HepG2 (cell line): ENCODE measurements around the gene MICB. TPM values are rescaled to one million over a fixed set of nuclear protein-coding genes. Genes with fewer than 3 reads are reported as not detected.

Experiments
- AGO1 ChIP-seq: fragments of 200-400 bp; formaldehyde crosslinking; IDR thresholded peaks from 2 replicates; pipeline ENCODE4 v1.6.1; 2017; ENCODE audit warnings: mild to moderate bottlenecking, low read depth, low read length, moderate library complexity; ENCODE audit not compliant: poor library complexity, severe bottlenecking
- AHR ChIP-seq: IDR thresholded peaks from 2 replicates; pipeline ENCODE4 v1.6.1; 2018; ENCODE audit warnings: missing genetic modification reagents, missing compliant biosample characterization
- ARID3A ChIP-seq: IDR thresholded peaks from 2 replicates; pipeline ENCODE4 v1.6.1; 2012; ENCODE audit warnings: low read depth, low read length, improper control_type of control experiment
- CBFB ChIP-seq: sonication (generic); formaldehyde crosslinking; IDR thresholded peaks from 2 replicates; pipeline ENCODE4 v1.4.0; 2020; ENCODE audit warnings: missing genetic modification reagents
- DNMT3B ChIP-seq: conservative IDR thresholded peaks from 2 replicates; pipeline ENCODE4 v1.6.1; 2016; ENCODE audit warnings: missing biosample characterization, control low read depth
- FOXJ3 ChIP-seq: sonication (generic); formaldehyde crosslinking; IDR thresholded peaks from 2 replicates; pipeline ENCODE4 v1.4.0; 2020; ENCODE audit warnings: missing genetic modification reagents, mild to moderate bottlenecking, borderline replicate concordance
- HDAC6 ChIP-seq: fragments of 200-600 bp; sonication (generic); IDR thresholded peaks from 2 replicates; pipeline ENCODE4 v1.7.0; 2017; ENCODE audit warnings: mild to moderate bottlenecking, antibody characterized with exemption, low read length, low read depth
- HES4 ChIP-seq: sonication (generic); formaldehyde crosslinking; IDR thresholded peaks from 2 replicates; pipeline ENCODE4 v1.9.0; 2021; ENCODE audit warnings: mild to moderate bottlenecking, missing genetic modification reagents, borderline replicate concordance
- HHEX ChIP-seq: IDR thresholded peaks from 2 replicates; pipeline ENCODE4 v1.6.1; 2016; ENCODE audit warnings: control low read depth
- KLF11 ChIP-seq: IDR thresholded peaks from 2 replicates; pipeline ENCODE4 v1.6.1; 2016; ENCODE audit warnings: missing compliant biosample characterization
- KLF16 ChIP-seq, 2 experiments: sonication (generic) in 1 of 2; formaldehyde crosslinking in 1 of 2; IDR thresholded peaks; 2 replicates each; pipeline versions ENCODE4 v1.6.1 to v1.8.0; 2016 to 2023; ENCODE audit warnings: missing genetic modification reagents in 2 of 2, missing compliant biosample characterization in 1 of 2
- MBNL3 ChIP-seq: fragments of 250-450 bp; sonication (Bioruptor Pico); conservative IDR thresholded peaks from 2 replicates; pipeline ENCODE4 v1.8.0; 2022; ENCODE audit warnings: mild to moderate bottlenecking, inconsistent platforms
- PPARG ChIP-seq: conservative IDR thresholded peaks from 2 replicates; pipeline ENCODE4 v1.6.1; 2016; ENCODE audit warnings: missing biosample characterization, missing genetic modification reagents
- RBM22 ChIP-seq: fragments of 200-400 bp; formaldehyde crosslinking; optimal IDR thresholded peaks from 2 replicates; pipeline ENCODE3; 2017; ENCODE audit warnings: mild to moderate bottlenecking, low read length, moderate library complexity
- SKIL ChIP-seq: sonication (generic); formaldehyde crosslinking; IDR thresholded peaks from 2 replicates; pipeline ENCODE4 v1.8.0; 2022; ENCODE audit warnings: missing genetic modification reagents, mild to moderate bottlenecking, moderate library complexity, borderline replicate concordance
- XRCC5 ChIP-seq: fragments of 200-400 bp; formaldehyde crosslinking; optimal IDR thresholded peaks from 2 replicates; pipeline ENCODE3; 2017; ENCODE audit warnings: mild to moderate bottlenecking, low read length
- ZBTB44 ChIP-seq: sonication (generic); formaldehyde crosslinking; IDR thresholded peaks from 2 replicates; pipeline ENCODE4 v1.4.0; 2020; ENCODE audit warnings: missing genetic modification reagents
- ZIK1 ChIP-seq: sonication (generic); formaldehyde crosslinking; IDR thresholded peaks from 2 replicates; pipeline ENCODE4 v1.5.0; 2020; ENCODE audit warnings: mild to moderate bottlenecking, low read depth, missing genetic modification reagents, borderline replicate concordance
- ZNF143 ChIP-seq: sonication (generic); formaldehyde crosslinking; IDR thresholded peaks from 2 replicates; pipeline ENCODE4 v1.4.0; 2020; ENCODE audit warnings: missing genetic modification reagents
- ZNF251 ChIP-seq: sonication (generic); formaldehyde crosslinking; IDR thresholded peaks from 2 replicates; pipeline ENCODE4 v1.9.0; 2021; ENCODE audit warnings: mild to moderate bottlenecking, missing genetic modification reagents
- ZNF317 ChIP-seq: sonication (generic); formaldehyde crosslinking; IDR thresholded peaks from 2 replicates; pipeline ENCODE4 v1.5.0; 2020; ENCODE audit warnings: mild to moderate bottlenecking, missing genetic modification reagents
- ZNF382 ChIP-seq: sonication (generic); formaldehyde crosslinking; IDR thresholded peaks from 2 replicates; pipeline ENCODE4 v1.5.0; 2020; ENCODE audit warnings: missing genetic modification reagents, mild to moderate bottlenecking, borderline replicate concordance
- ZNF484 ChIP-seq: sonication (generic); formaldehyde crosslinking; IDR thresholded peaks from 2 replicates; pipeline ENCODE4 v1.5.1; 2020; ENCODE audit warnings: mild to moderate bottlenecking, low read depth, missing genetic modification reagents, borderline replicate concordance
- ZNF775 ChIP-seq: sonication (generic); formaldehyde crosslinking; IDR thresholded peaks from 2 replicates; pipeline ENCODE4 v1.4.0; 2020; ENCODE audit warnings: missing genetic modification reagents, mild to moderate bottlenecking, moderate library complexity, borderline replicate concordance
- polyA plus RNA-seq, 8 experiments: library from polyadenylated mRNA; depleted of rRNA in 3 of 8; stranded (reverse) in 7 of 8; unstranded in 1 of 8; fragments of >200 nt; fragmentation: Illumina TruSeq in 4 of 8; extraction: Trizol in 4 of 8; gene quantifications; 2 replicates each; pipeline versions ENCODE4 v1.2.1 to v1.2.3, GENCODE V29; 2011 to 2016; ENCODE audit warnings: low read depth in 4 of 8, missing spikeins in 1 of 8, mixed read lengths in 1 of 8; ENCODE audit not compliant: insufficient read depth in 1 of 8
- total RNA-seq, 5 experiments: library from RNA; depleted of rRNA; stranded (reverse); fragments of >200 nt; fragmentation: Illumina TruSeq; extraction: Trizol; gene quantifications; 2 replicates each; pipeline ENCODE4 v1.2.3, GENCODE V29; 2016; ENCODE audit warnings: low read depth in 1 of 5

The MICB gene
- total and polyA plus RNA-seq, 2 of the 13 experiments (the other 11 are each of a cell fraction or from before 2014, with no cell fraction given) = 12.5 to 12.8 TPM

GRCh38 chr6:31541658-31542521 is 43.9 kb downstream of the MICB start, which contains the start of gene DDX39B (continued):
- TF ChIP-seq ZNF484 = no peak
- TF ChIP-seq KLF16 (CRISPR knock-in tag; IDR thresholded peaks at IDR 0.05) = no peak; a peak in 1 of 4 replicates
- TF ChIP-seq XRCC5 = no peak
- TF ChIP-seq HDAC6 = peak; percentile 96
- TF ChIP-seq PPARG (CRISPR knock-in tag) = peak; percentile 30; the same call in 1 of the 2 replicates
- no peak for TF ChIP-seq ZNF775 (CRISPR knock-in tag)
- peak; percentile 45 for TF ChIP-seq RBM22
- TF ChIP-seq ZBTB44 (CRISPR knock-in tag) = 0 out of 2 replicates have a peak, but pooled peaks have one; percentile 70
- no peak; the same call in none of the 2 replicates for TF ChIP-seq DNMT3B
- no peak for TF ChIP-seq ZNF251
- 0 out of 2 replicates have a peak, but pooled peaks have one; percentile 27 for TF ChIP-seq SKIL (CRISPR knock-in tag)
- peak; percentile 93 for TF ChIP-seq KLF11 (CRISPR knock-in tag)
- no peak for TF ChIP-seq ZNF382 (CRISPR knock-in tag)
- TF ChIP-seq HES4 (CRISPR knock-in tag) = peak; percentile 91
- peak; percentile 4 for TF ChIP-seq HHEX (CRISPR knock-in tag)
- no peak for TF ChIP-seq MBNL3 (CRISPR knock-in tag)
- peak; percentile 67 for TF ChIP-seq ZNF143
- peak; percentile 61; the same call in 1 of the 2 replicates for TF ChIP-seq CBFB (CRISPR knock-in tag)
- TF ChIP-seq ZIK1 (CRISPR knock-in tag) = peak; percentile 94
- TF ChIP-seq FOXJ3 (CRISPR knock-in tag) = peak; percentile 82; the same call in 1 of the 2 replicates
- 0 out of 2 replicates have a peak, but pooled peaks have one; percentile 6 for TF ChIP-seq ARID3A
- peak; percentile 57; the same call in 1 of the 2 replicates for TF ChIP-seq ZNF317 (CRISPR knock-in tag)
- TF ChIP-seq AGO1 = no peak
- peak; percentile 74 for TF ChIP-seq AHR
